CD14-positive monocyte (primary cell): ENCODE measurements around the gene VSTM2B. TPM values are rescaled to one million over a fixed set of nuclear protein-coding genes. Genes with fewer than 3 reads are reported as not detected.

Source experiments
- DNase-seq, 3 donors: peaks; one replicate each; pipeline ENCODE4 v3.0.0-alpha.2; 2011 to 2022
- H2AFZ ChIP-seq: 2 replicates; pipeline ENCODE4 v1.6.0; 2012; ENCODE audit warnings: mild to moderate bottlenecking, low read depth, low read length, inconsistent platforms; ENCODE audit not compliant: insufficient read depth, poor library complexity, severe bottlenecking
- H3K27ac ChIP-seq, 2 donors: 1 replicate in 1 of 2; 2 replicates in 1 of 2; pipeline ENCODE4 v1.5.1; 2012 to 2013; ENCODE audit warnings: low read length in 2 of 2, control low read depth in 1 of 2, inconsistent platforms in 1 of 2, low read depth in 1 of 2, mild to moderate bottlenecking in 1 of 2
- H3K27me3 ChIP-seq, 2 donors: one replicate each; pipeline versions ENCODE4 v1.6.0 to v1.6.1; 2011 to 2013; ENCODE audit warnings: low read length in 2 of 2; ENCODE audit not compliant: control insufficient read depth in 2 of 2, insufficient read depth in 2 of 2
- H3K36me3 ChIP-seq, 2 donors: replicated peaks in 1 of 2; 1 replicate in 1 of 2; 2 replicates in 1 of 2; pipeline versions ENCODE4 v1.5.1 to v1.6.1; 2012 to 2013; ENCODE audit warnings: low read length in 2 of 2, control low read depth in 1 of 2, inconsistent platforms in 1 of 2, mild to moderate bottlenecking in 1 of 2; ENCODE audit not compliant: insufficient read depth in 2 of 2, control insufficient read depth in 1 of 2
- H3K4me1 ChIP-seq, 2 donors: 1 replicate in 1 of 2; 2 replicates in 1 of 2; pipeline versions ENCODE4 v1.5.1 to v1.6.1; 2012 to 2013; ENCODE audit warnings: low read length in 2 of 2, control low read depth in 1 of 2, inconsistent platforms in 1 of 2, mild to moderate bottlenecking in 1 of 2, moderate library complexity in 1 of 2; ENCODE audit not compliant: insufficient read depth in 2 of 2, control insufficient read depth in 1 of 2
- H3K4me2 ChIP-seq: replicated peaks from 2 replicates; pipeline ENCODE3; 2012; ENCODE audit warnings: low read length, moderate library complexity, mild to moderate bottlenecking; ENCODE audit not compliant: poor library complexity, severe bottlenecking; ENCODE audit errors: extremely low read depth
- H3K4me3 ChIP-seq, 3 experiments: fragments of 200-600 bp in 1 of 3; sonication (generic) in 1 of 3; replicated peaks in 1 of 3; 1 replicate in 2 of 3; 2 replicates in 1 of 3; pipeline ENCODE4 v1.5.1; 2011 to 2013; ENCODE audit warnings: low read length in 3 of 3, mild to moderate bottlenecking in 3 of 3, control low read depth in 2 of 3, low read depth in 2 of 3, inconsistent platforms in 1 of 3, moderate library complexity in 1 of 3
- H3K79me2 ChIP-seq: 2 replicates; pipeline ENCODE4 v1.6.0; 2012; ENCODE audit warnings: mild to moderate bottlenecking, control low read depth, inconsistent platforms, low read length, moderate library complexity; ENCODE audit not compliant: insufficient read depth
- H3K9ac ChIP-seq: 2 replicates; pipeline ENCODE4 v1.6.0; 2017; ENCODE audit warnings: low read length, mild to moderate bottlenecking; ENCODE audit not compliant: insufficient read depth, poor library complexity, severe bottlenecking
- H3K9me3 ChIP-seq, 2 donors: replicated peaks in 1 of 2; 1 replicate in 1 of 2; 2 replicates in 1 of 2; pipeline versions ENCODE4 v1.5.1 to v1.6.1; 2012 to 2013; ENCODE audit warnings: low read length in 2 of 2, control low read depth in 1 of 2; ENCODE audit not compliant: control insufficient read depth in 1 of 2, insufficient read depth in 1 of 2
- H4K20me1 ChIP-seq: 2 replicates; pipeline ENCODE4 v1.6.0; 2012; ENCODE audit warnings: mild to moderate bottlenecking, low read length, control low read depth, moderate library complexity; ENCODE audit not compliant: insufficient read depth
- H3K27ac Mint-ChIP-seq, 7 donors: one replicate each; pipeline ENCODE4 v1.8.0; 2020; ENCODE audit warnings: mild to moderate bottlenecking in 7 of 7, mixed read lengths in 7 of 7, moderate library complexity in 6 of 7, inconsistent platforms in 2 of 7
- H3K27me3 Mint-ChIP-seq, 3 donors: one replicate each; pipeline ENCODE4 v1.8.0; 2021 to 2022; ENCODE audit warnings: low read depth in 3 of 3, mild to moderate bottlenecking in 3 of 3, mixed read lengths in 3 of 3, moderate library complexity in 3 of 3, inconsistent platforms in 1 of 3
- H3K36me3 Mint-ChIP-seq, 2 donors: one replicate each; pipeline ENCODE4 v1.8.0; 2020; ENCODE audit warnings: mixed read lengths in 2 of 2, inconsistent platforms in 1 of 2, mild to moderate bottlenecking in 1 of 2
- H3K4me1 Mint-ChIP-seq: one replicate; pipeline ENCODE4 v1.8.0; 2020; ENCODE audit warnings: mild to moderate bottlenecking, mixed read lengths
- H3K4me3 Mint-ChIP-seq, 2 donors: one replicate each; pipeline ENCODE4 v1.8.0; 2020; ENCODE audit warnings: mild to moderate bottlenecking in 2 of 2, mixed read lengths in 2 of 2, moderate library complexity in 1 of 2
- H3K9me3 Mint-ChIP-seq, 7 donors: one replicate each; pipeline ENCODE4 v1.8.0; 2020 to 2022; ENCODE audit warnings: mixed read lengths in 7 of 7, mild to moderate bottlenecking in 6 of 7, moderate library complexity in 6 of 7, inconsistent platforms in 2 of 7
- CTCF ChIP-seq: fragments of 200-600 bp; IDR thresholded peaks from one replicate; pipeline ENCODE4 v1.8.0; 2022; ENCODE audit warnings: antibody characterized with exemption, mild to moderate bottlenecking
- WGBS: methylation state at CpG from one replicate; pipeline ENCODE4 v1.1.5; 2013; ENCODE audit warnings: missing lambda C conversion rate; ENCODE audit not compliant: insufficient coverage; 5-methylcytosine and 5-hydroxymethylcytosine counted together
- intact Hi-C, 2 donors: fragments of 100-400 bp; cut with micrococcal nuclease; formaldehyde crosslinking; loops; one replicate each; pipeline versions ENCODE4 v1.15.0 to v1.15.1; 2023
- polyA plus RNA-seq, 3 donors: library from polyadenylated mRNA; depleted of rRNA in 1 of 3; unstranded in 2 of 3; stranded (reverse) in 1 of 3; fragments of 300-500 nt in 2 of 3; fragments of >200 nt in 1 of 3; fragmentation: Illumina TruSeq in 2 of 3; gene quantifications; 1 replicate in 2 of 3; 2 replicates in 1 of 3; pipeline ENCODE4 v1.2.3, GENCODE V29; 2012 to 2021

The VSTM2B gene
- polyA plus RNA-seq, 3 donors = not detected

DNA sequence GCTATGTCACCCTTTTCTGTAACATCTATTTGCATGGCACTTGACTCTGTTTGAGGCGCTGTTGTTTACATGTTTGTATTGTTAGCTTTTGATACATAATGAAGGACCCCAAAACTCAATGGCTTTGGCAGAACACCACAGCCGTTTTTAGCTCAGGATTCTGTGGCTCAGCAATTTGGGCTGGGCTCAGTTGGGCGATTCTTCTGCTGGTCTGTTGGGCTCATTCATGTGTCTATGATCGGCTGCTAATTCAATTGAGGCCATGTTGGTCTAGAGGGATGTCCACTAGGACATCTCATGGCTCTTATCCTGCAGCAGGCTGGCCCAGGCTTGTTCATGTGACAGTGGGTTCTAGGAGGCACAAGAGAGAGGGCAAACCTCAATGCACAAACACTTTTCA is 33.9 kb downstream of the VSTM2B start:
- no peaks in the 10 kb centered on the region for H3K4me1 Mint-ChIP-seq
- Histone ChIP-seq H3K36me3 (no peaks in the 10 kb centered on the region), H3K4me1 (no peaks in the 10 kb centered on the region), H3K9ac (no peak overlapping the region), H3K27me3 (no peaks in the 10 kb centered on the region), H3K27ac (no peak overlapping the region), H3K9me3 (peaks cover 10 to 11% of the 10 kb centered on the region in 2 donors), H3K79me2 (no peaks in the 10 kb centered on the region), H3K4me3 (no peak overlapping the region), H3K4me2 (no peak overlapping the region), H4K20me1 (no peaks in the 10 kb centered on the region), H2AFZ (no peak overlapping the region)
- no peak overlapping the region for H3K4me3 Mint-ChIP-seq
- TF ChIP-seq CTCF = no peak
- H3K9me3 Mint-ChIP-seq = peaks cover 9 to 34% (median 18%) of the 10 kb centered on the region in 7 donors
- no peak overlapping the region for H3K27ac Mint-ChIP-seq
- H3K36me3 Mint-ChIP-seq = no peaks in the 10 kb centered on the region
- intact Hi-C loops = no loop called here
- H3K27me3 Mint-ChIP-seq = peaks cover 2 to 11% (median 4%) of the 10 kb centered on the region in 3 donors
- 87% methylated on average over 3 of the region's 4 CpGs for WGBS
- no peak for DNase-seq

DNA sequence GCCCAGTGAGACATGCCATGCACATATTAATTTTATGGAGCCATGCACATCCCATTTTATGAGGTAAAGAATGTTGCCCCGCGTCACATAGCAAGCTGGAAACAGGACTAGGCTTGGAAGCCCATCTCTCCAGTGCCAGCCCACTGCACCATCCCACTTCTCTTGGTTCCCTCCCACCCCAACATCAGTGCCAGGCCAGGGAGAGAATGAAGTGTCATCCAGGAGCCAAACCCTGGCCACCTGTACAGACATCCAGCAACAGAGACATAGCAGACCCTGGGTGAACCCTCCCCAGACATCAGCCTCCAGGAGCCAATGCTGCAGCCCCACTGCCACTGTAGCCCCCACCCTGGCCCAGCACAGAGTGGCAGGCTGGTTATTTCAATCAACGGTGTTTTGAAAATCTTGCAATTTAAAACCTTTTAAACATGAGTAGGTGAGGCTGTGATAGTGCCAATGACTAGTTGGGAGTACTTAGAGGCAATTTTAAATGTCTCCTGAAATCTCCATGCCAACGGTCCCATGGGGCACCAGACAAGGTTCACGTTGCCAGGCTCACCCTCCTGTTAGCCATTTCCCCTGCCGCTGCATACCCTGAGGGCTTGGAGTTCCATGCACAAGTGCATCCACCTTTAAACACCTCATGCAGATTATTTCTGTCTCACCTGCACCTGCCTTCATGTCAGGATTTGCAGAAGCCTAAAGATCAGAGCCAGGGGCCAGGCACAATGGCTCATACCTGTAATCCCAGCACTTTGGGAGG is 34.7 kb downstream of the VSTM2B start:
- H3K9me3 ChIP-seq = peaks cover 10 to 11% of the 10 kb centered on the region in 2 donors
- H2AFZ ChIP-seq = no peak overlapping the region
- H3K4me2 ChIP-seq = no peak overlapping the region
- H3K9ac ChIP-seq = no peak overlapping the region
- Mint-ChIP-seq H3K27me3 (peaks cover 2 to 11% (median 4%) of the 10 kb centered on the region in 3 donors), H3K9me3 (peaks cover 6 to 31% (median 15%) of the 10 kb centered on the region in 7 donors), H3K4me3 (no peak overlapping the region), H3K27ac (no peak overlapping the region), H3K4me1 (no peaks in the 10 kb centered on the region), H3K36me3 (no peaks in the 10 kb centered on the region)
- no peak for DNase-seq
- 95% methylated on average over 5 of the region's 6 CpGs for WGBS
- no peak overlapping the region for H3K4me3 ChIP-seq
- no peaks in the 10 kb centered on the region for H3K79me2 ChIP-seq
- intact Hi-C loops = no loop called here
- no peaks in the 10 kb centered on the region for H3K27me3 ChIP-seq
- H3K27ac ChIP-seq = no peak overlapping the region
- H4K20me1 ChIP-seq = no peaks in the 10 kb centered on the region
- TF ChIP-seq CTCF = no peak
- no peaks in the 10 kb centered on the region for H3K36me3 ChIP-seq
- H3K4me1 ChIP-seq = no peaks in the 10 kb centered on the region
